Stimulated activated CD8-positive, alpha-beta memory T cell treated with anti-CD3 and anti-CD28 coated beads, Interleukin-12 subunit alpha, Interleukin-12 subunit beta, amount 100 ng/mL, for 24 hours (primary cell): ENCODE data around the gene TTYH3.
"Not testable (repeated sequence)": the region's sequence is repeated elsewhere in the genome, so short reads cannot be mapped to it uniquely, and the experiment has no call there.

Source experiments
- DNase-seq: peaks from one replicate; pipeline ENCODE4 v3.0.0-alpha.2; 2020; ENCODE audit errors: extremely low read depth

Gene TTYH3

GRCh38 chr7:2631946-2632732 lies at the start of gene TTYH3:
TSS of gene TTYH3 (plus strand) at chr7:2631986. CDS start at chr7:2632156, 170 bp downstream.
- no peak for DNase-seq

- no peak for DNase-seq
Observed at GRCh38 chr7:2582006-2582735, 49.6 kb upstream of the TTYH3 start.

GRCh38 chr7:2583798-2584580 lies 47.8 kb upstream of the TTYH3 start:
- no peak for DNase-seq

GRCh38 chr7:2585446-2585845 lies 46.3 kb upstream of the TTYH3 start:
- DNase-seq: no peak

- no peak for DNase-seq
Observed at GRCh38 chr7:2586326-2587020, 45.3 kb upstream of the TTYH3 start.

- DNase-seq: no peak
Observed at GRCh38 chr7:2587134-2587533, 44.7 kb upstream of the TTYH3 start.

- DNase-seq: no peak
Observed at GRCh38 chr7:2587778-2588177, 44.0 kb upstream of the TTYH3 start.

GRCh38 chr7:2589341-2589740 lies 42.4 kb upstream of the TTYH3 start:
- DNase-seq: no peak

GRCh38 chr7:2589941-2590340 lies 41.8 kb upstream of the TTYH3 start:
- not testable (repeated sequence) for DNase-seq

GRCh38 chr7:2592375-2592865 lies 39.4 kb upstream of the TTYH3 start:
- DNase-seq: no peak

- DNase-seq: no peak
Observed at GRCh38 chr7:2593036-2593727, 38.6 kb upstream of the TTYH3 start.

GRCh38 chr7:2594599-2594998 lies 37.2 kb upstream of the TTYH3 start:
- no peak for DNase-seq

GRCh38 chr7:2595258-2595860 lies 36.4 kb upstream of the TTYH3 start:
- no peak for DNase-seq

- no peak for DNase-seq
Observed at GRCh38 chr7:2596464-2597272, 35.1 kb upstream of the TTYH3 start.

- no peak for DNase-seq
Observed at GRCh38 chr7:2597273-2597640, 34.5 kb upstream of the TTYH3 start.

GRCh38 chr7:2598154-2598823 lies 33.5 kb upstream of the TTYH3 start:
- no peak for DNase-seq

GRCh38 chr7:2601065-2601464 lies 30.7 kb upstream of the TTYH3 start:
- DNase-seq: no peak

- no peak for DNase-seq
Observed at GRCh38 chr7:2601907-2602306, 29.9 kb upstream of the TTYH3 start.

- DNase-seq: no peak
Observed at GRCh38 chr7:2602406-2603043, 29.3 kb upstream of the TTYH3 start.
